ENCODE results near the gene NPR3. TPM values are rescaled to one million over a fixed set of nuclear protein-coding genes. Genes with fewer than 3 reads are reported as not detected.
"Not testable (repeated sequence)": the region's sequence is repeated elsewhere in the genome, so short reads cannot be mapped to it uniquely, and the experiment has no call there.

NPR3 gene
- total RNA-seq, 1 donor from 2014 or later, result 35.8 TPM

- no peaks in the 10 kb centered on the region for H3K4me1 ChIP-seq
- H3K27me3 ChIP-seq (ENCODE audit: low read depth), result no peaks in the 10 kb centered on the region
- ATAC-seq, result no peak
- TF ChIP-seq CTCF (IDR thresholded peaks at IDR 0.05), result no peak
- intact Hi-C loops (cut with DNase I), result no loop called here
- no peak for DNase-seq
- no peak overlapping the region for H3K27ac ChIP-seq
- H3K36me3 ChIP-seq, result no peaks in the 10 kb centered on the region
- no peak overlapping the region for H3K4me3 ChIP-seq
- H3K9me3 ChIP-seq, result no peaks in the 10 kb centered on the region
Measured at GRCh38 chr5:32790411-32790951, 79.4 kb downstream of the NPR3 start.

- Histone ChIP-seq H3K9me3 (no peaks in the 10 kb centered on the region), H3K4me1 (no peaks in the 10 kb centered on the region), H3K4me3 (no peak overlapping the region), H3K27me3 (ENCODE audit: low read depth) (no peaks in the 10 kb centered on the region), H3K36me3 (no peaks in the 10 kb centered on the region), H3K27ac (no peak overlapping the region)
- no peak for DNase-seq
- TF ChIP-seq CTCF (IDR thresholded peaks at IDR 0.05), result no peak
- intact Hi-C loops (cut with DNase I), result no loop called here
- ATAC-seq, result no peak
Measured at GRCh38 chr5:32791536-32792243, 80.6 kb downstream of the NPR3 start.

GRCh38 chr5:32794086-32794485 is 83.0 kb downstream of the NPR3 start:
- no peaks in the 10 kb centered on the region for H3K9me3 ChIP-seq
- intact Hi-C loops (cut with DNase I), result no loop called here
- H3K27me3 ChIP-seq (ENCODE audit: low read depth), result no peaks in the 10 kb centered on the region
- ATAC-seq (no peak), DNase-seq (no peak)
- H3K36me3 ChIP-seq, result no peaks in the 10 kb centered on the region
- TF ChIP-seq CTCF (IDR thresholded peaks at IDR 0.05), result no peak
- H3K4me1 ChIP-seq, result no peaks in the 10 kb centered on the region
- no peak overlapping the region for H3K4me3 ChIP-seq
- no peak overlapping the region for H3K27ac ChIP-seq

DNA sequence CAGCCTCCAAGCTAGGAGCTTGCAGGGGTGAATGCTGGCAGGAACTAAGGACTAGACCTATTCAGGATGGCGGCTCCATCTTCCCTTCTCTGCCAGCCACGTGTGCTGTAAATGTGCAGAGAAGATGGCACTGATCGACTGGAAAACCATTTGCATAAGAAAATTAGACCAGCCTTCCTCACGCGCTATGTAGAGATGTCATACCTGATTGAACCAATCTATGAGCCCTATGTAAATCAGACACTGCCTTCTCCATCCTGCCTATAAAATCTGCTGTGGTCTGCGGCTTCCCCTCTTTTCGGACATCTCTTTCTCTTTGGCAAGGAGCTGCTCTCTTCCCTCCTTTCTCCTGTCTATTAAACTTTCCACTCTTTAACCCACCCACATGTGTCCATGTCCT is 91.6 kb downstream of the NPR3 start:
- H3K36me3 ChIP-seq, result no peaks in the 10 kb centered on the region
- ATAC-seq (no peak), DNase-seq (no peak)
- no peak for TF ChIP-seq CTCF (IDR thresholded peaks at IDR 0.05)
- no peak overlapping the region for H3K4me3 ChIP-seq
- H3K27me3 ChIP-seq (ENCODE audit: low read depth), result no peaks in the 10 kb centered on the region
- no peaks in the 10 kb centered on the region for H3K4me1 ChIP-seq
- H3K9me3 ChIP-seq, result peaks cover 9% of the 10 kb centered on the region
- intact Hi-C loops (cut with DNase I), result no loop called here
- H3K27ac ChIP-seq, result no peak overlapping the region

DNA sequence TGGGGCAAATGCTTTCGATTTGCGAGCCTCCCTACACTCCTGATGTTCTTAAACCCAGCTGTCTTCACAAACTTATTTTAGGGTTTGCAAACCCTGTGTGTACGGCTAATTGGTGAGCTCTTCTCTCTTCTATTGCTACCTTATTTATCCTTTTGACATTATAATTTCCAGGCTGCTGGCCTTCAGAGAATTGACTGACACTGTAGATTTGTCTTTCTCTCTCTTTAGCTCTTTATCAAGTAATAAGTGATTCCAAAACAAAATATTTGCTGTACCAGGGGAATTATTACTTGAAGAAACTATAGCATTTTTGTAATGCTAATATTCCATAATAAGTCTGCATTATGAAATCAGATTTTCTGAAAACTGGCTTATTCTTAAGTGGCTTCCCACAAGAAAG is 92.5 kb downstream of the NPR3 start:
- ATAC-seq (no peak), DNase-seq (no peak)
- no peaks in the 10 kb centered on the region for H3K4me1 ChIP-seq
- H3K4me3 ChIP-seq, result no peak overlapping the region
- H3K27me3 ChIP-seq (ENCODE audit: low read depth), result no peaks in the 10 kb centered on the region
- intact Hi-C loops (cut with DNase I), result no loop called here
- TF ChIP-seq CTCF (IDR thresholded peaks at IDR 0.05), result no peak
- no peak overlapping the region for H3K27ac ChIP-seq
- H3K36me3 ChIP-seq, result no peaks in the 10 kb centered on the region
- H3K9me3 ChIP-seq, result peaks cover 9% of the 10 kb centered on the region

DNA sequence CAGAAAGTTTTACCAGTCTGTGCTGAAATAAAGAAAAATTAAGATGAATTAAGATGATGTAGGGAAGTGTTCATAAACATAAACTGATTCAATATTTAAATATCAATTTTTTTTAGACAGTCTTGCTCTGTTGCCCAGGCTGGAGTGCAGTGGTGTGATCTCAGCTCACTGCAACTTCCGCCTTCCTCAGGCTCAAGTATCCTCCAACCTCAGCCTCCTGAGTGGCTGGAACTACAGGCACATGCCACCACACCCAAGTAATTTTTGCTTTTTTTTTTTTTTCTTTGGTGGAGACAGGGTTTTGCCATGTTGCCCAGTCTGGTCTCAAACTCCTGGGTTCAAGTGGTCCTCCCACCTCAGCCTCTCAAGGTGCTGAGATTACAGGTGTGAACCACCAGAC is 94.3 kb downstream of the NPR3 start:
- H3K4me3 ChIP-seq; H3K36me3 ChIP-seq; intact Hi-C loops (cut with DNase I); H3K4me1 ChIP-seq; H3K9me3 ChIP-seq; ATAC-seq; H3K27me3 ChIP-seq (ENCODE audit: low read depth); H3K27ac ChIP-seq; DNase-seq: not testable (repeated sequence)

Data from lower lobe of right lung (tissue), 2 donors.